Glutamatergic neuron (in vitro differentiated cells): Measurements from ENCODE around the gene ABCA13. TPM values are rescaled to one million over a fixed set of nuclear protein-coding genes. Genes with fewer than 3 reads are reported as not detected.

ENCODE experiments used
- DNase-seq: peaks from one replicate; pipeline ENCODE4 v3.0.0; 2022
- H3K27ac Mint-ChIP-seq: one replicate; pipeline ENCODE4 v1.8.0; 2020; ENCODE audit warnings: mild to moderate bottlenecking, mixed read lengths, inconsistent platforms; ENCODE audit not compliant: unreplicated experiment
- H3K27me3 Mint-ChIP-seq: one replicate; pipeline ENCODE4 v1.8.0; 2020; ENCODE audit warnings: mild to moderate bottlenecking, moderate library complexity, mixed read lengths, inconsistent platforms; ENCODE audit not compliant: unreplicated experiment
- H3K36me3 Mint-ChIP-seq: one replicate; pipeline ENCODE4 v1.8.0; 2020; ENCODE audit warnings: mild to moderate bottlenecking, mixed read lengths, inconsistent platforms; ENCODE audit not compliant: unreplicated experiment
- H3K4me1 Mint-ChIP-seq: one replicate; pipeline ENCODE4 v1.8.0; 2020; ENCODE audit warnings: mild to moderate bottlenecking, low read depth, mixed read lengths, inconsistent platforms; ENCODE audit not compliant: unreplicated experiment
- H3K4me3 Mint-ChIP-seq: one replicate; pipeline ENCODE4 v1.8.0; 2020; ENCODE audit warnings: mild to moderate bottlenecking, mixed read lengths, inconsistent platforms; ENCODE audit not compliant: unreplicated experiment
- H3K9me3 Mint-ChIP-seq: one replicate; pipeline ENCODE4 v1.8.0; 2020; ENCODE audit warnings: mild to moderate bottlenecking, moderate library complexity, mixed read lengths, inconsistent platforms; ENCODE audit not compliant: unreplicated experiment
- total RNA-seq: library from RNA; stranded (reverse); fragmentation: NEBNext Ultra II Directional; extraction: Animal tissue kit (Norgen Biotek cat#: 25700); gene quantifications from one replicate; pipeline ENCODE4 v1.2.1, GENCODE V29; 2021; ENCODE audit not compliant: unreplicated experiment
- TF ChIP-seq, protein P1 (sequence below): fragments of 200-600 bp; sonication (generic); IDR thresholded peaks from one replicate; pipeline ENCODE4 v1.5.0; 2021; ENCODE audit not compliant: partially characterized antibody, unreplicated experiment

Gene ABCA13
- total RNA-seq, 1 donor from 2014 or later = 0.61 TPM

GRCh38 chr7:48292949-48293348 lies 121.7 kb downstream of the ABCA13 start:
- H3K27me3 Mint-ChIP-seq = peaks cover 2% of the 10 kb centered on the region
- TF ChIP-seq, protein P1, sequence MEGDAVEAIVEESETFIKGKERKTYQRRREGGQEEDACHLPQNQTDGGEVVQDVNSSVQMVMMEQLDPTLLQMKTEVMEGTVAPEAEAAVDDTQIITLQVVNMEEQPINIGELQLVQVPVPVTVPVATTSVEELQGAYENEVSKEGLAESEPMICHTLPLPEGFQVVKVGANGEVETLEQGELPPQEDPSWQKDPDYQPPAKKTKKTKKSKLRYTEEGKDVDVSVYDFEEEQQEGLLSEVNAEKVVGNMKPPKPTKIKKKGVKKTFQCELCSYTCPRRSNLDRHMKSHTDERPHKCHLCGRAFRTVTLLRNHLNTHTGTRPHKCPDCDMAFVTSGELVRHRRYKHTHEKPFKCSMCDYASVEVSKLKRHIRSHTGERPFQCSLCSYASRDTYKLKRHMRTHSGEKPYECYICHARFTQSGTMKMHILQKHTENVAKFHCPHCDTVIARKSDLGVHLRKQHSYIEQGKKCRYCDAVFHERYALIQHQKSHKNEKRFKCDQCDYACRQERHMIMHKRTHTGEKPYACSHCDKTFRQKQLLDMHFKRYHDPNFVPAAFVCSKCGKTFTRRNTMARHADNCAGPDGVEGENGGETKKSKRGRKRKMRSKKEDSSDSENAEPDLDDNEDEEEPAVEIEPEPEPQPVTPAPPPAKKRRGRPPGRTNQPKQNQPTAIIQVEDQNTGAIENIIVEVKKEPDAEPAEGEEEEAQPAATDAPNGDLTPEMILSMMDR = no peak
- H3K36me3 Mint-ChIP-seq = no peaks in the 10 kb centered on the region
- no peak overlapping the region for H3K4me3 Mint-ChIP-seq
- no peak overlapping the region for H3K27ac Mint-ChIP-seq
- no peak for DNase-seq
- H3K9me3 Mint-ChIP-seq = no peaks in the 10 kb centered on the region
- no peaks in the 10 kb centered on the region for H3K4me1 Mint-ChIP-seq

DNA sequence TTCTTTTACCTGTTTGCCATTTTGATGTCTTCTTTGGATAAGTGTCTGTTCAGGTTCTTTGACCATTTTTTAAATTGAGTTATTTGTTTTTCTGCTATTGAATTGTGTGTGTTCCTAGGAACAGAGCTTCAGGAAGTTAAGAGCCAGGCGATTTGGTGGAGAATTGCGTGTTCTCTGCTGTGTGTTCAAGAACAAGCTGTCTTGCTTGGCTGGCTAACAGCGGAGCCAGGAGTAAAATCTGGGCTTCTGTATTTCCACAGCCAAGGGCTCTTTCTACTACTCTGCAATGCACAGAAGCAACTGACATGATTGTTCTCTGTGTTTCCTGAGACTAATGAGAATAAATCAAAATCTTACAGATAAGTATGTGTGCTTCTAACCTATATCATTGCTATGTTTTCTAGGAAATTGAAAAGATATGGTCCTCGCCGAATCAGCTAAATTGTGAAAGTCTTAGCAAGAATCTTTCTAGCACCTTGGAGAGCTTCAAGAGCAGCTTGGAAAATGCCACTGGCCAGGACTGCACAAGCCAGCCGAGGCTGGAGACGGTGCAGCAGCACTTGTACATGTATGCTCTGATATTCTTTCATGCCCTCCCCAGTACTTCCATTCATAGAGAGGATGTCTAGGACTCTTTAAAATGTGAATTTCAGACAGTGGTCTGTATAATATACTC lies 124.2 kb downstream of the ABCA13 start:
- Mint-ChIP-seq H3K36me3 (no peaks in the 10 kb centered on the region), H3K4me1 (peaks cover 5% of the 10 kb centered on the region), H3K4me3 (no peak overlapping the region), H3K27me3 (peaks cover 2% of the 10 kb centered on the region), H3K9me3 (no peaks in the 10 kb centered on the region), H3K27ac (no peak overlapping the region)
- DNase-seq = no peak
- TF ChIP-seq, protein P1 = no peak

DNA sequence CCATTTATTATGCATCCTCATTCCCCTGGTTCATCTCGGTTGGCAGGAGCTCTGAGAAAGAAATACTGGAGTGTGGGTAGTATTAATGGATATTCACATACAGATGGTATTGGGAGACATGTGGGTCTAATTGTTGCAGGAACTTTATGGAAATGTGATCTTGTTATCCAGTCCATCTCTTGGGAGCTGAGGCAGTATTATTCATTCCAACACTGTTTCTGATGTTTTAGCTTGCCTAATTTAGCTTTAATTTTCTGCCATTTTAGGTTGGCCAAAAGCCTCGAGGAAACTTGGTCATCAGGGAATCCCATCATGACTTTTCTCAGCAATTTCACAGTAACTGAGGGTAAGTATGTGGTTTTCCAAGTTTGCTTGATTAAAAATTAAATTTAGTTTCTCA lies 125.7 kb downstream of the ABCA13 start:
- TF ChIP-seq, protein P1 = no peak
- Mint-ChIP-seq H3K36me3 (no peaks in the 10 kb centered on the region), H3K4me1 (peaks cover 5% of the 10 kb centered on the region), H3K9me3 (no peaks in the 10 kb centered on the region), H3K27ac (no peak overlapping the region), H3K4me3 (no peak overlapping the region), H3K27me3 (peaks cover 2% of the 10 kb centered on the region)
- no peak for DNase-seq

GRCh38 chr7:48298779-48299178 lies 127.5 kb downstream of the ABCA13 start:
- H3K27ac Mint-ChIP-seq = no peak overlapping the region

More at GRCh38 chr7:48298779-48299178, 127.5 kb downstream of the ABCA13 start:
- no peak for DNase-seq
- H3K27me3 Mint-ChIP-seq = peaks cover 2% of the 10 kb centered on the region
- TF ChIP-seq, protein P1 = no peak
- no peaks in the 10 kb centered on the region for H3K36me3 Mint-ChIP-seq
- H3K9me3 Mint-ChIP-seq = no peaks in the 10 kb centered on the region
- no peak overlapping the region for H3K4me3 Mint-ChIP-seq
- H3K4me1 Mint-ChIP-seq = peaks cover 5% of the 10 kb centered on the region
